H1 (cell line): ENCODE results near the gene AK8. TPM values are rescaled to one million over a fixed set of nuclear protein-coding genes. Genes with fewer than 3 reads are reported as not detected.

ENCODE experiments used
- BACH1 ChIP-seq: IDR thresholded peaks from 2 replicates; pipeline ENCODE4 v1.6.1; 2012; ENCODE audit warnings: low read length, improper control_type of control experiment
- CBX5 ChIP-seq: fragments of 300-800, 300-1000 bp; sonication (generic); IDR thresholded peaks from 2 replicates; pipeline ENCODE4 v1.7.1; 2016; ENCODE audit warnings: antibody characterized with exemption, low read length, low read depth
- CHD7 ChIP-seq: fragments of 300-600 bp; sonication (generic); IDR thresholded peaks from 2 replicates; pipeline ENCODE4 v1.7.1; 2012; ENCODE audit warnings: low read length, moderate library complexity, mild to moderate bottlenecking, inconsistent platforms; ENCODE audit not compliant: insufficient replicate concordance
- EP300 ChIP-seq, 2 experiments: IDR thresholded peaks; 1 replicate in 1 of 2; 2 replicates in 1 of 2; pipeline ENCODE4 v1.6.1; 2011 to 2012; ENCODE audit warnings: low read depth in 2 of 2, low read length in 2 of 2, mild to moderate bottlenecking in 2 of 2, borderline replicate concordance in 1 of 2, inconsistent platforms in 1 of 2, moderate library complexity in 1 of 2
- JUND ChIP-seq: IDR thresholded peaks from 2 replicates; pipeline ENCODE4 v1.6.1; 2011; ENCODE audit warnings: mild to moderate bottlenecking, improper control_type of control experiment, low read length
- polyA plus RNA-seq, 7 experiments: library from polyadenylated mRNA; depleted of rRNA in 3 of 7; stranded (reverse) in 5 of 7; unstranded in 2 of 7; fragments of >200 nt in 5 of 7; fragments of 200-250 nt in 2 of 7; gene quantifications; 1 replicate in 5 of 7; 2 replicates in 1 of 7; 4 replicates in 1 of 7; pipeline versions ENCODE4 v1.2.1 to v1.2.3, GENCODE V29; 2011 to 2013; ENCODE audit warnings: missing spikeins in 2 of 7, mixed read lengths in 2 of 7
- total RNA-seq: library from RNA; stranded (reverse); fragmentation: NEBNext Ultra II Directional; extraction: Animal tissue kit (Norgen Biotek cat#: 25700); gene quantifications from 2 replicates; pipeline ENCODE4 v1.2.1, GENCODE V29; 2021

Gene AK8
- total and polyA plus RNA-seq, 2 of the 8 experiments (the other 6 are each of a cell fraction or from before 2014, with no cell fraction given): 0.35 to 0.48 TPM

- no peak for TF ChIP-seq CHD7
- no peak for TF ChIP-seq CBX5
- no peak for TF ChIP-seq JUND
- TF ChIP-seq EP300 (IDR thresholded peaks at IDR 0.05; ENCODE audit: borderline replicate concordance in 1 of 2, low read depth in 2 of 2, low read length in 2 of 2): no peak
- no peak for TF ChIP-seq BACH1
Measured at GRCh38 chr9:132750668-132751067, 127.4 kb downstream of the AK8 start (continued).
